ENCODE data around the gene RBM12. TPM values are rescaled to one million over a fixed set of nuclear protein-coding genes. Genes with fewer than 3 reads are reported as not detected.

RBM12 gene
- total RNA-seq, 1 donor: 62.6 TPM

DNA sequence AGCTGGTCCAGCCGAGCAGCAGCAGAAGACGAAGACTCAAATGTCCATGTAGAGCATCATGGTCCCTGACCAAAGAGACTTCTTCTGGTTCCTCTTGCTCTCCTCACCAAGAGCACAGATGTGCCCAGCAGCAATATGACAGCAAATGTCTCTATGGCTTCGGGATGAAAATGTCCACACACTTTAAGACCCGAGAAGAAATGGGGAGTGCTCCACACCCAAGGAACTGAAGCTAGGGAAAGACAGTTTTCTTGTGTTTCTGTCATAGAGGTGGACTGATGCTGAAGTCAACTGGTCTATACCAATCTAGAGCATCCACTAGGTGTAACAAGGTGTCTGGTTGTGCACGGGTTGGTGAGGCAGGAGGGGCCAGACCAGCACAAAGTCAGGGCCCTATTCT is 4.5 kb upstream of the RBM12 start:
- no peaks in the 10 kb centered on the region for H3K27me3 ChIP-seq (ENCODE audit: insufficient read depth, low read length)
- no peak overlapping the region for H3K27ac ChIP-seq (ENCODE audit: low read depth, low read length)
- peaks cover 42% of the 10 kb centered on the region for H3K36me3 ChIP-seq (ENCODE audit: insufficient read depth, low read length)
- H2AFZ ChIP-seq (ENCODE audit: low read length): no peak overlapping the region
- H3K9me3 ChIP-seq (ENCODE audit: low read depth, low read length): no peaks in the 10 kb centered on the region
- DNase-seq (ENCODE audit: insufficient read length, low spot score, missing footprints): no peak
- H4K20me1 ChIP-seq (ENCODE audit: insufficient read depth, low read length): peaks cover 1% of the 10 kb centered on the region
- TF ChIP-seq, protein P1, sequence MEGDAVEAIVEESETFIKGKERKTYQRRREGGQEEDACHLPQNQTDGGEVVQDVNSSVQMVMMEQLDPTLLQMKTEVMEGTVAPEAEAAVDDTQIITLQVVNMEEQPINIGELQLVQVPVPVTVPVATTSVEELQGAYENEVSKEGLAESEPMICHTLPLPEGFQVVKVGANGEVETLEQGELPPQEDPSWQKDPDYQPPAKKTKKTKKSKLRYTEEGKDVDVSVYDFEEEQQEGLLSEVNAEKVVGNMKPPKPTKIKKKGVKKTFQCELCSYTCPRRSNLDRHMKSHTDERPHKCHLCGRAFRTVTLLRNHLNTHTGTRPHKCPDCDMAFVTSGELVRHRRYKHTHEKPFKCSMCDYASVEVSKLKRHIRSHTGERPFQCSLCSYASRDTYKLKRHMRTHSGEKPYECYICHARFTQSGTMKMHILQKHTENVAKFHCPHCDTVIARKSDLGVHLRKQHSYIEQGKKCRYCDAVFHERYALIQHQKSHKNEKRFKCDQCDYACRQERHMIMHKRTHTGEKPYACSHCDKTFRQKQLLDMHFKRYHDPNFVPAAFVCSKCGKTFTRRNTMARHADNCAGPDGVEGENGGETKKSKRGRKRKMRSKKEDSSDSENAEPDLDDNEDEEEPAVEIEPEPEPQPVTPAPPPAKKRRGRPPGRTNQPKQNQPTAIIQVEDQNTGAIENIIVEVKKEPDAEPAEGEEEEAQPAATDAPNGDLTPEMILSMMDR (IDR thresholded peaks at IDR 0.05; ENCODE audit: extremely low read depth, low read depth, low read length): no peak
- H3K4me3 ChIP-seq (ENCODE audit: insufficient read depth, low read length): no peak overlapping the region
- no peaks in the 10 kb centered on the region for H3K4me1 ChIP-seq (ENCODE audit: insufficient read depth, low read length)
- peaks cover 9% of the 10 kb centered on the region for H3K79me2 ChIP-seq (ENCODE audit: insufficient read depth, low read length)
- no peak overlapping the region for H3K4me2 ChIP-seq (ENCODE audit: insufficient read depth, low read length)

DNA sequence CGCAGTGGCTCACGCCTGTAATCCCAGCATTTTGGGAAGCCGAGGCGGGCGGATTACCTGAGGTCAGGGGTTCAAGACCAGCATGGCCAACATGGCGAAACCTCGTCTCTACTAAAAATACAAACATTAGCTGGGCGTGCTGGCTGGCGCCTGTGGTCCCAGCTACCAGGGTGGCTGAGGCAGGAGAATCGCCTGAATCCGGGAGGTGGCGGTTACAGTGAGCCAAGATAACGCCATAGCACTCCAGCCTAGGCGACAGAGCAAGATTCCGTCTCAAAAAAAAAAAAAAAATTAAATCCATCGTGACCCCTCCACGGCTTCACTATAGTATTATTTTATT is 1.2 kb upstream of the RBM12 start:
- Histone ChIP-seq H3K4me3 (ENCODE audit: insufficient read depth, low read length) (no peak overlapping the region), H2AFZ (ENCODE audit: low read length) (no peak overlapping the region), H3K36me3 (ENCODE audit: insufficient read depth, low read length) (peaks cover 25% of the 10 kb centered on the region), H3K27me3 (ENCODE audit: insufficient read depth, low read length) (no peaks in the 10 kb centered on the region), H3K79me2 (ENCODE audit: insufficient read depth, low read length) (peaks cover 42% of the 10 kb centered on the region), H3K9me3 (ENCODE audit: low read depth, low read length) (no peaks in the 10 kb centered on the region), H3K27ac (ENCODE audit: low read depth, low read length) (no peak overlapping the region), H3K4me1 (ENCODE audit: insufficient read depth, low read length) (peaks cover 28% of the 10 kb centered on the region), H4K20me1 (ENCODE audit: insufficient read depth, low read length) (peaks cover 34% of the 10 kb centered on the region), H3K4me2 (ENCODE audit: insufficient read depth, low read length) (no peak overlapping the region)
- DNase-seq (ENCODE audit: insufficient read length, low spot score, missing footprints): no peak
- TF ChIP-seq, protein P1 (IDR thresholded peaks at IDR 0.05; ENCODE audit: extremely low read depth, low read depth, low read length): no peak

DNA sequence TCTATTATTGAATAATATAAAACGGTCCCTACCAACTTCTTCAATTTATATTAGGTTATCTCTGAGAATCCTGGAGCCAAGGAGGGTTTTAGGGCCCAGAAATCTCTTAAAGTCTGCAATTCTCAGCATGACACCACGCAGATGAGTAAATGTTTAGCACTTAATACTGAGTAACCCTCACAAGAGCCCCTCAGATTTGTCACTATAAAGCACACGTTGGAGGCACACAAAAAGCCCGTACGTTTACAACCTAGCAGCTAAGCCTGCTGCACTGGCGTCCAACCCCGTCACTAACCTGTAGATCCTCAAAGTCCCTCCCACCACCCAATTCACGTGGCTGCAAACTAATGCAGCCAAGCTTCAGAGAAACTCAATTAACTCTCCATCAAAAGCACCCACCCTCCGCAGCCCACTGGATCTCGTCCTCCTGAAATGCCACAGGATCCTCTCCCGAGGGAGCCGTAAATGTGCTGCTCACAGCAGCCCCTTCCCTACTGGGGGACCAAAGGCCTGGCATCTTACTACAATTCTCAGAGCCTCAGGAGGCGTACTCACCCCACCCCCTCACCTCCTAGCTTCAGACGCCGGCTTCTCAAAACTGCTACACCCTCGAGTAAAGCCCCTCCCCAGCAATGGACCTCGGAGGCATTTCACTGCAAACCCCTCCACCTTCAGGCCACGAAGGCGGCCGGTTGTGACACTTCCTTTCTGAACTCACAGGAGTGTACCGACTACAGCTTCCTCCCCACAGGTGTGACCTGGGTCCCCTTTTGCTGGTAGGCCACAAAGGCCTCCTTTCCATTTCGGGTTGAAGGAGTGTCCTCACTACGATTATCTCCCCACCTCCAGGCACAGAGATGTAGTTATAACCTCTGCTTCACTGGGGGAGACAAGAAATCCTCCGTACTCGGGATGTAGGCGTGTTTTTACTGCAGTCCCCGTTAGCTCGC is 909 bp downstream of the RBM12 start:
- Histone ChIP-seq H3K4me2 (ENCODE audit: insufficient read depth, low read length) (peak overlapping the region; percentile 100), H3K27me3 (ENCODE audit: insufficient read depth, low read length) (no peaks in the 10 kb centered on the region), H4K20me1 (ENCODE audit: insufficient read depth, low read length) (peaks cover 53% of the 10 kb centered on the region), H3K36me3 (ENCODE audit: insufficient read depth, low read length) (peaks cover 7% of the 10 kb centered on the region), H3K4me3 (ENCODE audit: insufficient read depth, low read length) (peak overlapping the region; percentile 99), H3K79me2 (ENCODE audit: insufficient read depth, low read length) (peaks cover 63% of the 10 kb centered on the region), H3K27ac (ENCODE audit: low read depth, low read length) (peak overlapping the region; percentile 98), H2AFZ (ENCODE audit: low read length) (peak overlapping the region; percentile 91), H3K4me1 (ENCODE audit: insufficient read depth, low read length) (peaks cover 28% of the 10 kb centered on the region), H3K9me3 (ENCODE audit: low read depth, low read length) (no peaks in the 10 kb centered on the region)
- DNase-seq (ENCODE audit: insufficient read length, low spot score, missing footprints): peak; percentile 71
- TF ChIP-seq, protein P1 (IDR thresholded peaks at IDR 0.05; ENCODE audit: extremely low read depth, low read depth, low read length): no peak

DNA sequence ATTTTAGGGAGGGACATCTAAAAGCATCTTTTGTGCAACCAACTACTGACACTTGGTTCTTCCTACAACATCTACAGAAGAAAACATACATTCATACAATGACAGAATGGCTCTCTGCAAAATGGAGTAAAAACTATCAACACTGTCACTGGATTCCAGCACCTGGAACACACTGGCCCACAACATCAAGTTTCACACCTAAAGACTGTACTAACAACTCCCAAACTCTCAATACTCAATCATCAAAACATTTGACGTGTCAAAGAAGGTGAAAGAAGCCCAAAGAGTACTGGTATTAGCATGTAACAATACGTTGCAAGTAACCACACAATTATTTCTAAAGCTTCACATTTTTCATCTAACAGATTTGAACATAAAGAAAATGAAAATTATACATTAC is 2.1 kb downstream of the RBM12 start:
- Histone ChIP-seq H3K4me1 (ENCODE audit: insufficient read depth, low read length) (peaks cover 28% of the 10 kb centered on the region), H3K27me3 (ENCODE audit: insufficient read depth, low read length) (no peaks in the 10 kb centered on the region), H3K79me2 (ENCODE audit: insufficient read depth, low read length) (peaks cover 74% of the 10 kb centered on the region), H3K4me3 (ENCODE audit: insufficient read depth, low read length) (peak overlapping the region; percentile 99), H3K4me2 (ENCODE audit: insufficient read depth, low read length) (peak overlapping the region; percentile 100), H3K27ac (ENCODE audit: low read depth, low read length) (no peak overlapping the region), H3K9me3 (ENCODE audit: low read depth, low read length) (no peaks in the 10 kb centered on the region), H2AFZ (ENCODE audit: low read length) (no peak overlapping the region), H4K20me1 (ENCODE audit: insufficient read depth, low read length) (peaks cover 65% of the 10 kb centered on the region), H3K36me3 (ENCODE audit: insufficient read depth, low read length) (no peaks in the 10 kb centered on the region)
- no peak for DNase-seq (ENCODE audit: insufficient read length, low spot score, missing footprints)
- TF ChIP-seq, protein P1 (IDR thresholded peaks at IDR 0.05; ENCODE audit: extremely low read depth, low read depth, low read length): no peak
